ENCODE results near the gene SIPA1L2. TPM values are rescaled to one million over a fixed set of nuclear protein-coding genes. Genes with fewer than 3 reads are reported as not detected.

The SIPA1L2 gene
- total and polyA plus RNA-seq, 2 of the 13 experiments (the other 11 are each of a cell fraction or from before 2014, with no cell fraction given), result 0.03 TPM; not detected in 1

DNA sequence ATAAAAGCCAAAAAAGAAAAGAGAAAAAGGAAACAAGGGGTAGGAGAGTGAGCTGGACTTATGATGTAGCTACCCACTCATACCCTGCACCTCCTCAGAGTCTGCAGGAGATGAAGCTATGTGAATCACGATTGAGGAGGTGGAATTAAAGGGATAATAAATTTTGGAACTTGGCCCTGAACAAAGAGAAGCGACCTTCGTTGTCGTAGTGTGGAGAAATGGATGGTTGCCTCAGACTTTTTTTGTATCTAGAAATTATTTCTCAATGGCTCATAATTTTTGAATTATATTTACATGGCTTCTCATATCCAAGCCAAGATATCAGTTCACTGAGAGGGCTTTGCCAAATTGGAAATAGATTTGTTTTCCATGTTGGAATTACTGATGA, 37.8 kb upstream of the SIPA1L2 start:
- Histone ChIP-seq H3K79me2 (ENCODE audit: insufficient read depth, low read length) (no peaks in the 10 kb centered on the region), H3K4me3 (replicated peaks in 1 of 3; ENCODE audit: insufficient read depth in 1 of 3, low read depth in 2 of 3, low read length in 3 of 3) (no peak overlapping the region), H3K9me3 (ENCODE audit: low read length) (no peaks in the 10 kb centered on the region), H3K4me2 (ENCODE audit: low read depth, low read length) (no peak overlapping the region), H3K27ac (ENCODE audit: extremely low read length, insufficient read depth, low read length) (no peak overlapping the region), H3K9ac (ENCODE audit: insufficient read depth, low read depth, low read length) (no peak overlapping the region), H2AFZ (ENCODE audit: low read length) (no peak overlapping the region), H3K27me3 (ENCODE audit: control insufficient read depth in 1 of 2, insufficient read depth in 2 of 2, low read length in 2 of 2) (peaks cover 0 to 4% of the 10 kb centered on the region in 2 experiments; a peak in 1 of 5 replicates), H3K36me3 (replicated peaks in 1 of 2; ENCODE audit: control insufficient read depth in 1 of 2, insufficient read depth in 2 of 2, low read length in 2 of 2) (no peaks in the 10 kb centered on the region), H4K20me1 (ENCODE audit: insufficient read depth, low read length) (no peaks in the 10 kb centered on the region), H3K4me1 (ENCODE audit: insufficient read depth, low read length) (no peaks in the 10 kb centered on the region)
- POLR2A ChIA-PET, result no interaction called here
- CTCF ChIA-PET (ENCODE audit: low intra/inter-chr PET ratio, low total read pairs), result no interaction called here
- TF ChIP-seq ZNF569 (CRISPR knock-in tag; IDR thresholded peaks at IDR 0.05; ENCODE audit: borderline replicate concordance) (no peak), CHD2 (IDR thresholded peaks at IDR 0.05; ENCODE audit: low read depth, low read length) (no peak), ZNF670 (CRISPR knock-in tag; IDR thresholded peaks at IDR 0.05; ENCODE audit: borderline replicate concordance) (no peak), ZNF605 (CRISPR knock-in tag; IDR thresholded peaks at IDR 0.05) (no peak), ZEB1 (IDR thresholded peaks at IDR 0.05; ENCODE audit: insufficient replicate concordance, low read depth) (no peak), ZSCAN20 (CRISPR knock-in tag; IDR thresholded peaks at IDR 0.05; ENCODE audit: borderline replicate concordance) (no peak), SMAD9 (CRISPR knock-in tag; IDR thresholded peaks at IDR 0.05) (no peak), JUND (CRISPR knock-in tag; IDR thresholded peaks at IDR 0.05) (no peak), KDM2A (CRISPR knock-in tag; IDR thresholded peaks at IDR 0.05; ENCODE audit: borderline replicate concordance, low read depth) (no peak)
- TF ChIP-seq, protein P1, sequence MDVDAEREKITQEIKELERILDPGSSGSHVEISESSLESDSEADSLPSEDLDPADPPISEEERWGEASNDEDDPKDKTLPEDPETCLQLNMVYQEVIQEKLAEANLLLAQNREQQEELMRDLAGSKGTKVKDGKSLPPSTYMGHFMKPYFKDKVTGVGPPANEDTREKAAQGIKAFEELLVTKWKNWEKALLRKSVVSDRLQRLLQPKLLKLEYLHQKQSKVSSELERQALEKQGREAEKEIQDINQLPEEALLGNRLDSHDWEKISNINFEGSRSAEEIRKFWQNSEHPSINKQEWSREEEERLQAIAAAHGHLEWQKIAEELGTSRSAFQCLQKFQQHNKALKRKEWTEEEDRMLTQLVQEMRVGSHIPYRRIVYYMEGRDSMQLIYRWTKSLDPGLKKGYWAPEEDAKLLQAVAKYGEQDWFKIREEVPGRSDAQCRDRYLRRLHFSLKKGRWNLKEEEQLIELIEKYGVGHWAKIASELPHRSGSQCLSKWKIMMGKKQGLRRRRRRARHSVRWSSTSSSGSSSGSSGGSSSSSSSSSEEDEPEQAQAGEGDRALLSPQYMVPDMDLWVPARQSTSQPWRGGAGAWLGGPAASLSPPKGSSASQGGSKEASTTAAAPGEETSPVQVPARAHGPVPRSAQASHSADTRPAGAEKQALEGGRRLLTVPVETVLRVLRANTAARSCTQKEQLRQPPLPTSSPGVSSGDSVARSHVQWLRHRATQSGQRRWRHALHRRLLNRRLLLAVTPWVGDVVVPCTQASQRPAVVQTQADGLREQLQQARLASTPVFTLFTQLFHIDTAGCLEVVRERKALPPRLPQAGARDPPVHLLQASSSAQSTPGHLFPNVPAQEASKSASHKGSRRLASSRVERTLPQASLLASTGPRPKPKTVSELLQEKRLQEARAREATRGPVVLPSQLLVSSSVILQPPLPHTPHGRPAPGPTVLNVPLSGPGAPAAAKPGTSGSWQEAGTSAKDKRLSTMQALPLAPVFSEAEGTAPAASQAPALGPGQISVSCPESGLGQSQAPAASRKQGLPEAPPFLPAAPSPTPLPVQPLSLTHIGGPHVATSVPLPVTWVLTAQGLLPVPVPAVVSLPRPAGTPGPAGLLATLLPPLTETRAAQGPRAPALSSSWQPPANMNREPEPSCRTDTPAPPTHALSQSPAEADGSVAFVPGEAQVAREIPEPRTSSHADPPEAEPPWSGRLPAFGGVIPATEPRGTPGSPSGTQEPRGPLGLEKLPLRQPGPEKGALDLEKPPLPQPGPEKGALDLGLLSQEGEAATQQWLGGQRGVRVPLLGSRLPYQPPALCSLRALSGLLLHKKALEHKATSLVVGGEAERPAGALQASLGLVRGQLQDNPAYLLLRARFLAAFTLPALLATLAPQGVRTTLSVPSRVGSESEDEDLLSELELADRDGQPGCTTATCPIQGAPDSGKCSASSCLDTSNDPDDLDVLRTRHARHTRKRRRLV (CRISPR knock-in tag; IDR thresholded peaks at IDR 0.05), result no peak
- TF ChIP-seq, protein P2, sequence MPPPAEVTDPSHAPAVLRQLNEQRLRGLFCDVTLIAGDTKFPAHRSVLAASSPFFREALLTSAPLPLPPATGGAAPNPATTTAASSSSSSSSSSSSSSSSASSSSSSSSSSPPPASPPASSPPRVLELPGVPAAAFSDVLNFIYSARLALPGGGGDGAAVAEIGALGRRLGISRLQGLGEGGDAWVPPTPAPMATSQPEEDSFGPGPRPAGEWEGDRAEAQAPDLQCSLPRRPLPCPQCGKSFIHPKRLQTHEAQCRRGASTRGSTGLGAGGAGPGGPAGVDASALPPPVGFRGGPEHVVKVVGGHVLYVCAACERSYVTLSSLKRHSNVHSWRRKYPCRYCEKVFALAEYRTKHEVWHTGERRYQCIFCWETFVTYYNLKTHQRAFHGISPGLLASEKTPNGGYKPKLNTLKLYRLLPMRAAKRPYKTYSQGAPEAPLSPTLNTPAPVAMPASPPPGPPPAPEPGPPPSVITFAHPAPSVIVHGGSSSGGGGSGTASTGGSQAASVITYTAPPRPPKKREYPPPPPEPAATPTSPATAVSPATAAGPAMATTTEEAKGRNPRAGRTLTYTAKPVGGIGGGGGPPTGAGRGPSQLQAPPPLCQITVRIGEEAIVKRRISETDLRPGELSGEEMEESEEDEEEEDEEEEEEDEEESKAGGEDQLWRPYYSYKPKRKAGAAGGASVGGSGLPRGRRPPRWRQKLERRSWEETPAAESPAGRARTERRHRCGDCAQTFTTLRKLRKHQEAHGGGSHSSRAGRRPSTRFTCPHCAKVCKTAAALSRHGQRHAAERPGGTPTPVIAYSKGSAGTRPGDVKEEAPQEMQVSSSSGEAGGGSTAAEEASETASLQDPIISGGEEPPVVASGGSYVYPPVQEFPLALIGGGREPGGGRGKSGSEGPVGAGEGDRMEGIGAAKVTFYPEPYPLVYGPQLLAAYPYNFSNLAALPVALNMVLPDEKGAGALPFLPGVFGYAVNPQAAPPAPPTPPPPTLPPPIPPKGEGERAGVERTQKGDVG (CRISPR knock-in tag; IDR thresholded peaks at IDR 0.05; ENCODE audit: borderline replicate concordance), result no peak
- ATAC-seq (no peak), DNase-seq (ENCODE audit: low spot score) (no peak), FAIRE-seq (no peak)
- 19% methylated on average over 4 of the region's 4 CpGs for WGBS (ENCODE audit: low lambda C conversion rate)
- no TSS peak for BruUV-seq (replicated peaks)
- intact Hi-C loops (cut with micrococcal nuclease; ENCODE audit: unreplicated experiment), result no loop called here
- in situ Hi-C loops (cut with HindIII; ENCODE audit: extremely low pct_ligation_motif_present, low pct_unique_long_range_greater_than_20kb), result no loop called here
